K562 (cell line): ENCODE results near the gene CLIP2. TPM values are rescaled to one million over a fixed set of nuclear protein-coding genes. Genes with fewer than 3 reads are reported as not detected.
A peak's percentile ranks its signal among the peaks of the same experiment; 100 is the strongest.

Experiments used
- DEAF1 ChIP-seq: fragments of 450-650 bp; formaldehyde crosslinking; IDR thresholded peaks from 2 replicates; pipeline ENCODE4 v1.4.0; 2020; ENCODE audit warnings: mild to moderate bottlenecking, moderate library complexity
- POLR2B ChIP-seq: fragments of 450-650 bp; IDR thresholded peaks from 2 replicates; pipeline ENCODE4 v1.6.1; 2018; ENCODE audit warnings: low read depth; ENCODE audit not compliant: partially characterized antibody
- SRSF3 ChIP-seq: fragments of 200-400 bp; formaldehyde crosslinking; IDR thresholded peaks from 2 replicates; pipeline ENCODE4 v1.6.1; 2016; ENCODE audit warnings: mild to moderate bottlenecking, low read length, moderate library complexity; ENCODE audit not compliant: insufficient read depth
- STAT5A ChIP-seq: IDR thresholded peaks from 2 replicates; pipeline ENCODE4 v1.6.1; 2012; ENCODE audit warnings: low read length, inconsistent platforms, borderline replicate concordance
- TFE3 ChIP-seq: fragments of 450-650 bp; formaldehyde crosslinking; IDR thresholded peaks from 2 replicates; pipeline ENCODE4 v1.4.0; 2020; ENCODE audit warnings: mild to moderate bottlenecking, mixed read lengths
- ZNF407 ChIP-seq: fragments of 450-650 bp; IDR thresholded peaks from 2 replicates; pipeline ENCODE4 v1.6.1; 2016; ENCODE audit warnings: low read depth
- polyA plus RNA-seq, 8 experiments: library from polyadenylated mRNA; depleted of rRNA in 4 of 8; stranded (reverse) in 5 of 8; unstranded in 3 of 8; fragments of >200 nt; fragmentation: Nextera tagmentation in 2 of 8; fragmentation: Illumina TruSeq in 1 of 8; extraction: Ambion mirVana in 2 of 8; extraction: Trizol in 1 of 8; gene quantifications; 2 replicates each; pipeline versions ENCODE4 v1.2.1 to v1.2.3, GENCODE V29; 2011 to 2014; ENCODE audit warnings: inconsistent platforms in 1 of 8, missing spikeins in 1 of 8
- total RNA-seq, 7 experiments: library from RNA; depleted of rRNA in 6 of 7; stranded (reverse); fragments of >200 nt in 6 of 7; fragmentation: Illumina TruSeq in 2 of 7; extraction: Trizol in 2 of 7; gene quantifications; 2 replicates each; pipeline versions ENCODE4 v1.2.1 to v1.2.3, GENCODE V29; 2011 to 2021; ENCODE audit warnings: low replicate concordance in 1 of 7
- TF ChIP-seq, protein P1 (sequence below): fragments of 450-650 bp; formaldehyde crosslinking; IDR thresholded peaks from 2 replicates; pipeline ENCODE4 v1.4.0; 2022; ENCODE audit warnings: mild to moderate bottlenecking, moderate library complexity
- TF ChIP-seq, protein P2 (sequence below): fragments of 450-650 bp; IDR thresholded peaks from 2 replicates; pipeline ENCODE4 v1.6.1; 2017; ENCODE audit warnings: antibody characterized with exemption

Gene CLIP2
- total and polyA plus RNA-seq, 9 of the 15 experiments (the other 6 are each of a cell fraction or from before 2014, with no cell fraction given) = 0.07 to 5.4 (median 2.1) TPM

DNA sequence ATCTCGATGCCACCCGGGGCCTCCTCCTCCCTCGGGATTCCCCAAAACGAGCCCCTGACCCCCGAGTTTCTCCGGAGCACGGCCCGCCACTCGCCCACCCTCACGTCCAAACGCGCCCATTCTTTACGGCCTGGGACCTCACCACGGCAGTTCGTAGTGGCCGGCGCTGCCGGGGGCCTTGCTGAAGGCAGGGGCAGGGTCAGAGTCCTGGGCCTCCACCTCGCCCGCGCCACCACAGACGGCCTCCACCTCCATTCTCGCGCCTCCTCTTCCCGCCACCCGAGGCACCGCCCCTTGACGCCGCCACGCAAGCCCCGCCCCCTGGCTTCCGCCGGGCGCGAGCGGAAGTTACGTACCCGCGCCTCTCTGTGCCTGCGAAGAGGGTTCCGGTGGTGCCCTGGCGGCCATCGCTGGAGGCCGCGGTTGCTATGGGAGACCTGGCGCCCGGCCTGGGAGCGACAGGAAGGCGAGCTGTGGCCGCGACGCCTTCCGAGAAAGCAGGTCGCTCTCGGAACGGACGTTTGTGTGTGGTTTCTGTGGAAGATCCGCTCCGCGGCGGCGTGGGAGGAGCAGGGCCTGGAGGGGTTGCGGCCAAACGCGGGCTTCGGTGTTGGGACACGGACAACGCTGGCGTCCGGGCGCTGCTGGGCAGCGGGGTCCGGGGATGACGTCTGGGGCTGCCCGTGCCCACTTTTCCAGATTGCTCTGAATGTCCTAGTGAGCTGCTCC is 34.9 kb upstream of the CLIP2 start, which contains the start of gene RFC2 (continued):
- TF ChIP-seq ZNF407 (0 out of 2 replicates have a peak, but pooled peaks have one; percentile 21), TFE3 (CRISPR knock-in tag) (no peak), SRSF3 (no peak), DEAF1 (no peak), STAT5A (no peak), POLR2B (peak; percentile 81)
- TF ChIP-seq, protein P1, sequence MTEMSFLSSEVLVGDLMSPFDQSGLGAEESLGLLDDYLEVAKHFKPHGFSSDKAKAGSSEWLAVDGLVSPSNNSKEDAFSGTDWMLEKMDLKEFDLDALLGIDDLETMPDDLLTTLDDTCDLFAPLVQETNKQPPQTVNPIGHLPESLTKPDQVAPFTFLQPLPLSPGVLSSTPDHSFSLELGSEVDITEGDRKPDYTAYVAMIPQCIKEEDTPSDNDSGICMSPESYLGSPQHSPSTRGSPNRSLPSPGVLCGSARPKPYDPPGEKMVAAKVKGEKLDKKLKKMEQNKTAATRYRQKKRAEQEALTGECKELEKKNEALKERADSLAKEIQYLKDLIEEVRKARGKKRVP (CRISPR knock-in tag) = no peak
- TF ChIP-seq, protein P2, sequence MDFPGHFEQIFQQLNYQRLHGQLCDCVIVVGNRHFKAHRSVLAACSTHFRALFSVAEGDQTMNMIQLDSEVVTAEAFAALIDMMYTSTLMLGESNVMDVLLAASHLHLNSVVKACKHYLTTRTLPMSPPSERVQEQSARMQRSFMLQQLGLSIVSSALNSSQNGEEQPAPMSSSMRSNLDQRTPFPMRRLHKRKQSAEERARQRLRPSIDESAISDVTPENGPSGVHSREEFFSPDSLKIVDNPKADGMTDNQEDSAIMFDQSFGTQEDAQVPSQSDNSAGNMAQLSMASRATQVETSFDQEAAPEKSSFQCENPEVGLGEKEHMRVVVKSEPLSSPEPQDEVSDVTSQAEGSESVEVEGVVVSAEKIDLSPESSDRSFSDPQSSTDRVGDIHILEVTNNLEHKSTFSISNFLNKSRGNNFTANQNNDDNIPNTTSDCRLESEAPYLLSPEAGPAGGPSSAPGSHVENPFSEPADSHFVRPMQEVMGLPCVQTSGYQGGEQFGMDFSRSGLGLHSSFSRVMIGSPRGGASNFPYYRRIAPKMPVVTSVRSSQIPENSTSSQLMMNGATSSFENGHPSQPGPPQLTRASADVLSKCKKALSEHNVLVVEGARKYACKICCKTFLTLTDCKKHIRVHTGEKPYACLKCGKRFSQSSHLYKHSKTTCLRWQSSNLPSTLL = no peak
